GM15510 (cell line): ENCODE measurements around the gene TMEM108.

Source experiments
- POLR2A ChIP-seq: IDR thresholded peaks from 3 replicates; pipeline ENCODE4 v1.6.1; 2011; ENCODE audit warnings: borderline replicate concordance; ENCODE audit not compliant: insufficient read length; ENCODE audit errors: extremely low read depth

TMEM108 gene

GRCh38 chr3:133162670-133163305, 124.6 kb downstream of the TMEM108 start:
- TF ChIP-seq POLR2A = no peak

- TF ChIP-seq POLR2A = no peak
Observed at GRCh38 chr3:133167340-133168024, 129.3 kb downstream of the TMEM108 start.

GRCh38 chr3:133168025-133168401, 129.8 kb downstream of the TMEM108 start:
- no peak for TF ChIP-seq POLR2A

- TF ChIP-seq POLR2A = no peak
Observed at GRCh38 chr3:133169331-133170068, 131.3 kb downstream of the TMEM108 start.

GRCh38 chr3:133171831-133172230, 133.6 kb downstream of the TMEM108 start:
- no peak for TF ChIP-seq POLR2A

- no peak for TF ChIP-seq POLR2A
Observed at GRCh38 chr3:133181392-133182150, 143.4 kb downstream of the TMEM108 start.

- no peak for TF ChIP-seq POLR2A
Observed at GRCh38 chr3:133187870-133188379, 149.7 kb downstream of the TMEM108 start.

GRCh38 chr3:133188996-133189395, 150.8 kb downstream of the TMEM108 start:
- TF ChIP-seq POLR2A = no peak

- TF ChIP-seq POLR2A = no peak
Observed at GRCh38 chr3:133189893-133190292, 151.7 kb downstream of the TMEM108 start.

- TF ChIP-seq POLR2A = no peak
Observed at GRCh38 chr3:133191818-133192217, 153.6 kb downstream of the TMEM108 start.

- no peak for TF ChIP-seq POLR2A
Observed at GRCh38 chr3:133192363-133192945, 154.3 kb downstream of the TMEM108 start.

GRCh38 chr3:133192967-133193366, 154.8 kb downstream of the TMEM108 start:
- TF ChIP-seq POLR2A = no peak

GRCh38 chr3:133196527-133196926, 158.3 kb downstream of the TMEM108 start:
- TF ChIP-seq POLR2A = no peak

GRCh38 chr3:133197619-133198018, 159.4 kb downstream of the TMEM108 start:
- TF ChIP-seq POLR2A = no peak
